Testis (tissue), 2 donors: ENCODE results near the gene CCL2.

Source experiments
- CTCF ChIP-seq, 3 experiments: fragments of 450-650 bp in 2 of 3; fragments of 200-600 bp in 1 of 3; sonication (generic) in 1 of 3; IDR thresholded peaks; one replicate each; pipeline ENCODE4 v1.5.1; 2016 to 2019; ENCODE audit warnings: antibody characterized with exemption in 3 of 3, mild to moderate bottlenecking in 2 of 3, moderate library complexity in 1 of 3
- POLR2A ChIP-seq: fragments of 450-650 bp; IDR thresholded peaks from one replicate; pipeline ENCODE4 v1.6.1; 2017; ENCODE audit warnings: antibody characterized with exemption, mild to moderate bottlenecking, moderate library complexity

DNA sequence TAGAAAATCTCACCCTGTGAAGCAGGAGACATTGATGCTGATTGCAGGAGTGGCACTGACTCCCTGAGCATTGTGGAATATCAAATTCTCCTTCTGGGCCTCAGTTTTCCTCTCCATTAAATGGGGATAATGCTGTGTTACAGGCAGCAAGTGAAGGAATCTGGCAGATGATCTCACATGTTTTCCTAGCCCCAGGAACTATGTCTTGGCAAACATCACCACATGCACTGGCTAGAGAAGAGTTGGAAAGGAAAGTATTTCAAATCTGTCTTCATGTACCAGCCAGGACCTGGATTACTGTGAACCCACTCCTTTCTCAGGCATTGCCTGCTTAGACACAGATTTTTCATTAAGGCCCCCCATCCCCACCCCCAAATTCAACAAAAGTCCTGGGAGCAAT lies 50.5 kb downstream of the CCL2 start:
- TF ChIP-seq CTCF (IDR thresholded peaks at IDR 0.05) (no peak), POLR2A (no peak)
